Suprapubic skin (tissue), 4 donors: ENCODE data around the gene ADAMTS9.

Source experiments
- CTCF ChIP-seq, 2 donors: fragments of 200-600 bp in 1 of 2; fragments of 450-650 bp in 1 of 2; sonication (generic) in 1 of 2; IDR thresholded peaks; one replicate each; pipeline ENCODE4 v1.5.1; 2016 to 2019; ENCODE audit warnings: antibody characterized with exemption in 2 of 2, mild to moderate bottlenecking in 1 of 2, moderate library complexity in 1 of 2
- EP300 ChIP-seq: sonication (generic); formaldehyde crosslinking; IDR thresholded peaks from one replicate; pipeline ENCODE4 v1.6.1; 2017; ENCODE audit warnings: antibody characterized with exemption
- POLR2AphosphoS5 ChIP-seq, 3 donors: sonication (generic); formaldehyde crosslinking; IDR thresholded peaks; one replicate each; pipeline ENCODE4 v1.6.1; 2017; ENCODE audit warnings: antibody characterized with exemption in 3 of 3

GRCh38 chr3:64620020-64620419, 67.8 kb downstream of the ADAMTS9 start:
- TF ChIP-seq POLR2AphosphoS5 (IDR thresholded peaks at IDR 0.05) (no peak), CTCF (IDR thresholded peaks at IDR 0.05) (no peak), EP300 (no peak)
